NCI-H128 (cell line): ENCODE measurements around the gene CD80.

ENCODE experiments used
- DNase-seq: peaks from one replicate; lab custom pipeline; 2025; ENCODE audit not compliant: unreplicated experiment; lab: John Stamatoyannopoulos, UW

Gene CD80

GRCh38 chr3:119500265-119500664 is 59.1 kb downstream of the CD80 start:
- no peak for DNase-seq

GRCh38 chr3:119498186-119499011 is 61.0 kb downstream of the CD80 start, which contains the start of gene TIMMDC1:
TSS of gene TIMMDC1 (plus strand) at chr3:119498547. CDS start at chr3:119498734, 187 bp downstream.
- DNase-seq: peak; percentile 91

GRCh38 chr3:119497820-119498185 is 61.6 kb downstream of the CD80 start:
- no peak for DNase-seq

GRCh38 chr3:119494597-119494996 is 64.8 kb downstream of the CD80 start:
- no peak for DNase-seq

GRCh38 chr3:119492810-119493209 is 66.6 kb downstream of the CD80 start:
- DNase-seq: no peak

- DNase-seq: no peak
Measured at GRCh38 chr3:119492128-119492527, 67.3 kb downstream of the CD80 start.

GRCh38 chr3:119490153-119490552 is 69.3 kb downstream of the CD80 start:
- DNase-seq: no peak

- DNase-seq: no peak
Measured at GRCh38 chr3:119485563-119485962, 73.9 kb downstream of the CD80 start.

- no peak for DNase-seq
Measured at GRCh38 chr3:119483101-119483500, 76.3 kb downstream of the CD80 start.

GRCh38 chr3:119481079-119481478 is 78.3 kb downstream of the CD80 start:
- no peak for DNase-seq
